GM19468 (cell line): ENCODE results near the gene TCF21.
A peak's percentile ranks its signal among the peaks of the same experiment; 100 is the strongest.
"Not testable (repeated sequence)": the region's sequence is repeated elsewhere in the genome, so short reads cannot be mapped to it uniquely, and the experiment has no call there.

Source experiments
- ATAC-seq: cut with Tn5 transposase; IDR thresholded peaks from one replicate; pipeline ENCODE4 v1.9.1; 2021; ENCODE audit warnings: mild to moderate bottlenecking, moderate library complexity, moderate number of reproducible peaks; ENCODE audit not compliant: unreplicated experiment; ENCODE audit errors: extremely low read depth

Gene TCF21

DNA sequence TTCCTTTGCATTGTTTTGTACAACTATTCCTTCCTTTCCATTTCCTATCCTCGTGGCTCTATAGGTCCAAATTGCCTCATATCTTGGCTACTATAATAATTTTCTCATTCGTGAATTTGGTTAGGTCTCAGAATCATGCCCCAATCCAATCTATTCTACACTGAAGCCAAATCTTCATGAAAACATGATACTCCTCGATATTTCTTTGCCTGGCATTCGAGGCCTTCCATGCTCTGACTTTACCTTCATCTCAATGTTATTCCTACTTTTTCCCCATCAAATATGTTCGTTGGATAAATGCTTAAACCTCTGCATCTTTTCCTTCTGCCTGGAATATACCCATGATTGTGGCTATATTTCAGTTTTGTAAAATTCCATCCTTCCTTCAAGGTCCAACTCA, 30.4 kb downstream of the TCF21 start:
- ATAC-seq = no peak

DNA sequence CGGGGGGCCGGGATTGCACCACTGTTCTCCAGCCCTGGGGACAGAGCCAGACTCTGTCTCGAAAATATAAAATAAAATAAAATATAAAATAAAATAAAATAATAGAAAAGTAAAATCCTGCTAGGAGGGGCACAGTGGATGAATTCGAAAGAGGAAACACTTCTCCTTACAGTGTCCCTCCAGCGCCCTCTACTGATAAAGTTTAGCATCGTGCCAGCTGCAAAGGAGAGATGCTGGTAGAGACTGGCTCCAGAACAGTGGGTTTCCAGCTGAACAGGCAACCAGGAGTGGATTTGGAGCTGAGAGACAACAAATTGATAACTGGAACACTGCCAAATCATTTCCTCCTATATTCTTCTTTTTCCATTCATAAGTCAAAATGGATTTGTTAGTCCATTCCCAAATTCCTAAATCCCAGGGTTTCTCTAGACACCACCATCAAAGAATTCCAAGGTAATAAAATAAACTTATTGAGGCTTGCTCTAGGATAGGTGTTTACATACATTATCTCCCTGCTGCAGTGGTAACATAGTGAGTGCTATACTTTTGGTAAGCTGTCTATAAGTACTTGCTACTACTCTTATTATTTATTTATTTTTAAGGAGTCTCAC, 32.4 kb downstream of the TCF21 start:
- ATAC-seq = no peak

DNA sequence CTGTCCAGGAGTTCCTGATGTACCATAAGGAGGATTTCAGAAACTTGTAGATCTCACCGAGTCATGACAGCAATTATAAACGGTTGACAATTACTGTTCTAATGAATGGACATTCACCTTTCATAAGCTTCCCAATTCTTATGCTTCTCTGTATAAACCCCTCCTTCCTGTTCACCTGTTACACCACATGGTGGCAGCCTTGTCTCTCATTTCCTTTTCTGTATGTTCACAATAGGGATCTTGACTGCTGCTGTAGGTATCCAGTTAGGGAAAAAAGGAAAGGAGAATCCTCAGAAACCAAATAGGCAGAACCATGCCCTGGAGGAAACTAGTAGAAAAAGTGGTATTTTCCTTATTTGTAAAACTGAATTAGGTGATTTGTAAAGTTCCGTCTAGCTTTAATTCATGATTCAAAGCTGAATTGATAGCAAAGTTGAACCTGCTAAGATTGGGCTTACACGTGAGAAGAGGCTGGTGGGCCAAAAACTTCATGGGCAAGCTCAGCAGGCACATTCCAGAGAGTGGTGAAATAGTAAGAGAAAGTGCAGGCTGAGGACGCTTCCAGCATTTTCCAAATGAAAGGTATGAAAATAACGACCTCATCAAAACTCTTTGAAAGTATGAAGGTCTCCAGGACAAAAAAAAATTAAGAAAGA, 35.2 kb downstream of the TCF21 start:
- peak; percentile 59 for ATAC-seq

DNA sequence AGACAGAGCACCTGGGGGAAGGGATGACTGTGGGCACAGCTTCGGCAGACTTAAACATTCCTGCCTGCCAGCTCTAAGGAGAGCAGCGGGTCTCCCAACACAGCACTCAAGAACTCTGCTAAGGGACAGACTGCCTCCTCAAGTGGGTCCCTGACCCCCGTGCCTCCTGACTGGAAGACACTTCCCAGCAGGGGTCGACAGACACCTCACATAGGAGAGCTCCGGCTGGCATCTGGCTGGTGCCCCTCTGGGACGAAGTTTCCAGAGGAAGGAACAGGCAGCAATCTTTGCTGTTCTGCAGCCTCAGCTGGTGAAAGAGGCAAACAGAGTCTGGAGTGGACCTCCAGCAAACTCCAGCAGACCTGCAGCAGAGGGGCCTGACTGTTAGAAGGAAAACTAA, 42.3 kb downstream of the TCF21 start:
- ATAC-seq = not testable (repeated sequence)

DNA sequence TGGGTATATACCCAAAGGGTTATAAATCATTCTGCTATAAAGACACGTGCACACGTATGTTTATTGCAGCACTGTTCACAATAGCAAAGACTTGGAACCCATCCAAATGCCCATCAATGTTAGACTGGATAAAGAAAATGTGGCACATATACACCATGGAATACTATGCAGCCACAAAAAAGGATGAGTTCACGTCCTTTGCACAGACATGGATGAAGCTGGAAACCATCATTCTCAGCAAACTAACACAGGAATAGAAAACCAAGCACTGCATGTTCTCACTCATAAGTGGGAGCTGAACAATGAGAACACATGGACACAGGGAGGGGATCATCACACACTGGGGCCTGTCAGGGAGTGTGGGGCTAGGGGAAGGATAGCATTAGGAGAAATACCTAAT, 47.4 kb downstream of the TCF21 start:
- not testable (repeated sequence) for ATAC-seq

DNA sequence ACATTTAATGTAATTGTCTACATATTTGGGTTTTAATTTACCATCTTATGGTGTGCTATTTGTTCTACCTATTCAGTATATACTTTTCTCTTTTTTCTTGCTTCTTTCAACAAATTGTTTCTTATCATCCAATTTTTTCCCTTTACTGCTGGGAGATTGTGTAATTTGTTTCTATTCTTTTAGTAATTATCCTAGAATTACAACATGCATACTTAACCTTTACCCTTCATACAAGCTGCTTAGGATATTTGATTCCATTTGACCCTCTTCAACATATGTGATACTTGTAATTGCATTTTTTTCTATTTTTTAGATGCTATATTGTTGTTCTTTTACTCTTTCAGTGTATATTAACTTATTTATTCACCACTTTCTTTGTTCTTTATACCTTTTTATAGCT, 49.0 kb downstream of the TCF21 start:
- no peak for ATAC-seq

DNA sequence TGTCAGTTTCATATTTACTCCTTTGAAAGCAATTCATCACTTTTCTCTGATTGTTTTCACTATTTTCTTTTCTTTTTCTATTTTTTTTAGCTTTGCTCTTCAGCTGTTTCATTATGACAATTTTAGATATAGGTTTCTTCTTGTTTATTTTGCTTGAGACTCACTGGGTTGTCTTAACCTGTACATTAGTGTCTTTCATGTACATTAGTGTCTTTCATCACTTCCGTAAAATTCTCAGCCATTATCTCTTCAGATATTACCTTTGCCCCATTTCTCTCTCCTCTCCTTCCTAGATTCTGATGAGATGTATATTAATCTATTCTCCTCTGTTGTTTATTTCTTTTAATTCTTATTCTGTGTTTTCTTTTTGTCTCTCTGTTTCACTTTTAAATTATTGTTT, 49.6 kb downstream of the TCF21 start:
- no peak for ATAC-seq

DNA sequence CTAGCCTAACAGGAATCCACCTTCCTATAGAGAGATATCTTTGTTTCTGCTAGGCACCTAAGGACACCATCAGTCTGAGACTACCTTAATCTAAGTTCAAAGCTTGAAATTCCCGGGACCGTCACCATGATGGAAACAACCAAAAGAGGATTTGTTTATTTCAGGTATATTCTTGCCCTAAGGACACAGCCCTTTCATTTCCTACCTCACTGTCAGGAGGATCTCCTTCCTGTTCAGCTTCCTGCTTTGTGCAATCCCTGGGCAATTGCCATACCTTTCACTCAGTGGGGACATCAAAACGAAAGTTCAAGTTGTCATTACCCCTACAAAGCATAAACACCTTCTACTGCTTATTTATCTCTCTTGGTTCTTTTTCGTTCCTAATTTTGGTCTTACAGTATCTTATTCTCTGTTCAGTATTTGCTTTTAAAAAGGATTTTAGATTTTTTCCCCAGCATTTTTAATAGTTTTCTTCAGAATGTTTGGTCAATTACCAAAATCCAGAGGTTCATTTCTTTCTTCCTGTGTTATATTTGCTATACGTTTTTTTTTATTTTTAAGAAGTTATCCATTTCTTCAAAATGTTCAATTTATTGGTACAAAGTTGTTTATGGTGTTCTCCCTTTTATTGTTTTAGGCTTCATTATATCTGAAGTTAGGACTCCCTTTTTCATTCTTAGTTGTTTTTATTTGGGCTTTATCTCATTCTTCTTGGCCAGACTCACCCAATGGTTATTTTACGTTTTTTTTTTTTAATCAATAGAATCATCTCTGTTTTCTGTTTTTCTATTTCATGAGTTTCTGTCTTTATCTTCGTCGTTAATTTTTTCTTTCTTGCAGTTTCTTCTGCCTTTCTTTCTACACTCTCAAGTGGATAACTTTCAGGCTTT, 51.1 kb downstream of the TCF21 start:
- ATAC-seq = no peak
